Measurements from ENCODE around the gene IPO11. TPM values are rescaled to one million over a fixed set of nuclear protein-coding genes. Genes with fewer than 3 reads are reported as not detected.

IPO11 gene
- total RNA-seq = 10 to 100 TPM; 30.2 to 62.2 TPM

DNA sequence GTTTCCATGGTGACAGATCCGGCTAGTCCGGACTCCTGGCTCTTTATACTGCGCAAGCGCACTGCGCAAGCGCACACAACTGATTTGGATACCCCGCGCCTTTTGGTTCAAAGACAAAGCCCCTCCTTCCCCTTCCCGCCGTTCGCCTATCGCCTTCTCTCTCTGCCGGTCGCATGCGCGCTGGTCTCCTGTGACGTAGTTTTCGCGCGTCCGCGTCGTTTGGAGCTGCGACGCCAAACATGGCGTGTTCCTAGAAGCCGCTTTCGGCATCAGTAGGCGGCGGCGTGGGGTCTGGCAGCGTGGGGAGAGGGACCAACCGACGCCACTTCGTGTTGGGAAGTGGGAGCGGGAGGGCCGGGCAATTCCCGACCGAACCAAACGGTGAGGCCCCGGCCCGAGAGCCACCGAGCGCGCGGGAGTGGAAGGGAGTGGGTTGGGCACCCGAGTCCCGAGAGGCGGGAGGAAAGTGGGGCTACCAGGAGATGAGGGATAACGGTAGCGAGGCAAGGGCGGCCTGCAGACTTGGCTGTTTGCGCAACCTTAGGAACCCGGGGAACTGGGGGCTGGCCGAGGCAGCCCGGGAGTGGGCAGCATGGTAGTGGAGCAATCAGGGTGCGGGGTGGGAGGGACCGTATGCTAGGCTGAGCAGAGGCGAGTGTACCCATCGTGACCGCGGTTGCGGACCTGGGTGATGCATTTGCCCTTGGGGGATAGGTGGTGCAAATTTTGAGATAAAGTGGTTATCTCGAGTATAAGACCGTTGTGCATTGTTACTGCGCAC, at the start of gene IPO11:
Gene IPO11 (plus strand): TSS at position 215 of the 781 bp plus-strand sequence. CDS start 24,517 bp downstream, outside the sequence.
- H3K27ac Mint-ChIP-seq = peak within 1 kb of the TSS; percentile 96
- H3K9me3 Mint-ChIP-seq = no peaks in the 10 kb centered on the region
- peaks cover 21% of the 10 kb centered on the region for H3K36me3 Mint-ChIP-seq (ENCODE audit: low read depth)
- no peaks in the 10 kb centered on the region for H3K27me3 Mint-ChIP-seq
- H3K4me1 Mint-ChIP-seq = peaks cover 10% of the 10 kb centered on the region
- H3K4me3 Mint-ChIP-seq = peak within 1 kb of the TSS; percentile 83
- ATAC-seq (replicated peaks) = peak; percentile 96

DNA sequence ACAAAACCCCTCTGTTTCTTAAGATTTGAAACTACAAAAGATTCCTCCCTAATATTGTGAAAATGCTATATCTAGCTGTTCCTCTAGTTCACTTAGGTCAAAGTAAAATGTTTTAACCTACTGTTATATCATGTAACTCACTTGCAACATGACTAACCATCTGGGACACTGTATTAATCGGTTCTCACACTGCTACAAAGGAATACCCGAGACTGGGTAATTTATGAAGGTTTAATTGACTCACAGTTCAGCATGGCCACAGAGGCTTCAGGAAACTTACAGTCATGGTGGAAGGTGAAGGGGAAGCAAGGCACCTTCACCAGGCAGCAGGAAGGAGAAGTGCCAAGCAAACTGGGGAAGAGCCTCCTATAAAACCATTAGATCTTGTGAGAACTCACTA, 43.5 kb upstream of the IPO11 start:
- Mint-ChIP-seq H3K36me3 (ENCODE audit: low read depth) (peaks cover 98% of the 10 kb centered on the region), H3K9me3 (no peaks in the 10 kb centered on the region), H3K27me3 (no peaks in the 10 kb centered on the region), H3K27ac (peak overlapping the region; percentile 58), H3K4me1 (peaks cover 5% of the 10 kb centered on the region), H3K4me3 (no peak overlapping the region)
- peak; percentile 71 for ATAC-seq (replicated peaks)

DNA sequence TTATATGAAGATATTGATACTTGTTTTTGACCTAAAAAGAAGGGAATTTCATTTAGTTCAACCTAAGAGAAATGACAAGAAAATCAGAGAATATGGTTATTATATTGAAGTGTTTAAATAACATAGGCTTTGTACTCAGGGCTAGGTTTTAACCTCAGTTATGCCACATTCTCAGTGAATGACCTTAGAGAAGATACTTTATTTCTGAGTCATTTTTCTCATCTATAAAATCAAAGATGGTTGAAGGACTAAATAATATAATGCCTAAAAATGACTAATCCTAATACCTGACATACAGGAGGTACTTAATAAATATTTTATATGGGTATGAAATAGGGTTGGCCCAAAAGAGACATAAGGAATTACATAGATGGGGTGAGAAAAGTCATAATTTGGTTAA, 41.2 kb upstream of the IPO11 start:
- no peaks in the 10 kb centered on the region for H3K9me3 Mint-ChIP-seq
- H3K4me3 Mint-ChIP-seq = no peak overlapping the region
- no peak for ATAC-seq (replicated peaks)
- no peak overlapping the region for H3K27ac Mint-ChIP-seq
- peaks cover 5% of the 10 kb centered on the region for H3K4me1 Mint-ChIP-seq
- peaks cover 98% of the 10 kb centered on the region for H3K36me3 Mint-ChIP-seq (ENCODE audit: low read depth)
- no peaks in the 10 kb centered on the region for H3K27me3 Mint-ChIP-seq

DNA sequence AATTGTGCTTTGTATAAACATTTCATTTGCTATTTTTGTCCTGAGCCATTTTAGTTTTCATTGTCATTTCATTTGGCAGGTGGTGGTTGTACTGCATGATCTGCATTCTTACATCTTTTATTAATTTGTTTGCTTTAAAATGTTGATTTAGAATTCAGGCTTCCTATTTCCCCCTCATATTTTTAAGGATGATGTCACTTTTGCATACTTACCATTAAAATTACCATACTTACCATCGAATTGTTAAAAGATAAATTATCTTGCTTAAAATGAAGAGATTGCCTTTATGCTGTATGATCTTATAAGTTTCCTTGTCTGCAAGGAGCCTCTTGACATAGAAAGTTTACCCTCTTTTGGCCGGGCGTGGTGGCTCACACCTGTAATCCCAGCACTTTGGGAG, 40.0 kb upstream of the IPO11 start:
- H3K36me3 Mint-ChIP-seq (ENCODE audit: low read depth) = peaks cover 97% of the 10 kb centered on the region
- no peak for ATAC-seq (replicated peaks)

DNA sequence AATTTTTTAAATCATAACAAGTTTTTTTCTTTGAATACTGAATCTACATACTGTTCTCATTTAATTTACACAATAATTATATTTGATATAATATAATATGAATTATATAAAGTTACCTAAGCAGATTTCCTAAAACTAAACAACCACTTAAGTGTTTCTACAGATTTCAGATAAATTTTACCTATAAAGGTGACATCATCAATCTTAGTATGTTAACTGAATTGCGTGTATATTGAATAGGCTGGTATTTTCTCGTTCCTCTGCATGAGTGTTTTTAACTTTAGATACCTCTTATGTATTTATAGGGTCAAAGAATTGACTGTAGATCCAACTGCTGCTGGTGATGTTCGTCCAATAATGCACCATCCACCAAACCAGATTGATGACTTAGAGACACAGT, 39.2 kb upstream of the IPO11 start:
- Mint-ChIP-seq H3K4me3 (no peak overlapping the region), H3K4me1 (peaks cover 5% of the 10 kb centered on the region), H3K9me3 (no peaks in the 10 kb centered on the region), H3K36me3 (ENCODE audit: low read depth) (peaks cover 99% of the 10 kb centered on the region), H3K27me3 (no peaks in the 10 kb centered on the region), H3K27ac (peak overlapping the region; percentile 28)
- no peak for ATAC-seq (replicated peaks)

More for the DNA sequence above, 40.0 kb upstream of the IPO11 start:
- Mint-ChIP-seq H3K27ac (peak overlapping the region; percentile 57), H3K27me3 (no peaks in the 10 kb centered on the region), H3K4me1 (peaks cover 5% of the 10 kb centered on the region), H3K9me3 (no peaks in the 10 kb centered on the region), H3K4me3 (no peak overlapping the region)

DNA sequence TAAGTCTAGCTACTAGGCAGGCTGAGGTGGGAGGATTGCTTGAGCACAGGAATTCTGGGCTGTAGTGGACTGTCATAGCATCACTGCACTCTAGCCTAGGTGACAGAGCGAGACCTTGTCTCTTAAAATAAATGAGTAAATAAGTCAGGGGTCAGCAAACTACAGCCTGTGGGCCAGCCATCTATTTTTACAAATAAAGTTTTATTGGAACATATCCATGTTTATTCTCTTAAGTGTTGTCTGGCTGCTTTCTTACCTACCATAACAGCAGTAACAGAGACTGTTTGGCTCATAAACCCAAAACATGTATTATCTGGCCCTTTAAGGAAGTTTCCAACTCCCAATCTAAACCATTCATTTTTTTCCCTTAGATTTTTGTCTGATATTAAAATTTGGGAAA, 38.5 kb upstream of the IPO11 start:
- no peak overlapping the region for H3K27ac Mint-ChIP-seq
- H3K27me3 Mint-ChIP-seq = no peaks in the 10 kb centered on the region
- peaks cover 5% of the 10 kb centered on the region for H3K4me1 Mint-ChIP-seq
- H3K4me3 Mint-ChIP-seq = no peak overlapping the region
- H3K9me3 Mint-ChIP-seq = no peaks in the 10 kb centered on the region
- peaks cover 99% of the 10 kb centered on the region for H3K36me3 Mint-ChIP-seq (ENCODE audit: low read depth)
- ATAC-seq (replicated peaks) = no peak

DNA sequence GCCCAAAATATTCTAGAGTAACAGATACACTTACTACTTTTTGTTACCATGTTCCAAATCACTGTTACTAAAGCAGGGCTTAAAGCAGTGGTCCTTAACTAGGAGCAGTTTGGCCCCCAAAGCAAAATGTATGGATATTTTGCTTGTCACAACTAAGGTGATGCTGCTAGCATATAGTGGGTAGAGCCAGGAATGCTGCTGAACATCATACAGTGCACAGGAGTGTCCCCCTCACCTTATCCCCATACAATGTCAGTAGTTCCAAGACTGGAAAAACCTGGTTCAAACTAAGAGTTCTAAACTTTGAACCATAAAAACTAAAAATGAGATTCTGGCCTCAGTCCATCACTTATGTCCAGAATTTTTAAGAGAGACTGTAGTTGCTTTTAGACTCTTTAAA, 36.9 kb upstream of the IPO11 start:
- ATAC-seq (replicated peaks) = no peak

DNA sequence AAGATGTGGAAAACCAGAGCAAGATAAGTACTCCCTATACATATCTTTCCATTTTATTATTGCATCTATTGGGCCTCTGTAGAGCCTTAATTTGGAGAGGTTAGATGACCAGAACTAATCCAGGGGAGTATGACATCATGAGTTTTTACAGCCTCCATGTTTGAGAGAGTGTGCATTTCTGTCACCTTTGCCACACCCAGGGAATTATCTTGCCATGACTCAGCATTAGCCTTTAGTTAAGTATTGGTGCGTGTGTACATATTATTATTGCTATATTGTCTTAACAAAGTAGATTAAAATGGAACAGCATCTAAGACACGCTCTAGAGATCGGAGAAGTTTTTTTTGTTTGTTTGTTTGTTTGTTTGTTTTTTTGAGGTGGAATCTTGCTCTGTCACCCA, 36.5 kb upstream of the IPO11 start:
- H3K9me3 Mint-ChIP-seq = no peaks in the 10 kb centered on the region
- H3K27ac Mint-ChIP-seq = peak overlapping the region; percentile 72
- ATAC-seq (replicated peaks) = no peak
- H3K4me1 Mint-ChIP-seq = no peaks in the 10 kb centered on the region
- H3K27me3 Mint-ChIP-seq = no peaks in the 10 kb centered on the region
- peaks cover 99% of the 10 kb centered on the region for H3K36me3 Mint-ChIP-seq (ENCODE audit: low read depth)
- no peak overlapping the region for H3K4me3 Mint-ChIP-seq

More for the DNA sequence above, 36.9 kb upstream of the IPO11 start:
- peaks cover 3% of the 10 kb centered on the region for H3K4me1 Mint-ChIP-seq
- no peaks in the 10 kb centered on the region for H3K9me3 Mint-ChIP-seq
- H3K36me3 Mint-ChIP-seq (ENCODE audit: low read depth) = peaks cover 99% of the 10 kb centered on the region
- H3K4me3 Mint-ChIP-seq = no peak overlapping the region
- no peaks in the 10 kb centered on the region for H3K27me3 Mint-ChIP-seq
- H3K27ac Mint-ChIP-seq = peak overlapping the region; percentile 72

DNA sequence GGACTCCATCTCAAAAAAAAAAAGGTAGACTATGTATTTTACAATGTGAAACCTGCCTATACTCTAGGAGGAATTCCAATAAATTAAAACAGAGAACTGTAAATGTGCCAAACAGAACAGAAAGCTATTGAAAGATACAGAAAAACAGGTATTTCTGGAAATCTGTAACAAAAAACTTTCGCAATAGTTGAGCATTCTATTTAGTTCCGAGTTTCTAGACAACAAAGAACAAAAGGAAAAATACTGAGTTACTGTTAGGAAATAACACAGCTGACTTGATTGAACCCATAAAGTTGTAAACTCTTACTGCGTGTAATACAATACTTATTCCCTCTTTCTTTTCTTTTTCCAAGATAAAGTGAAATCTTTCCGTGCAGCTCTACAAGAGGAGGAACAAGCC, 27.4 kb upstream of the IPO11 start:
- Mint-ChIP-seq H3K36me3 (ENCODE audit: low read depth) (peaks cover 99% of the 10 kb centered on the region), H3K27ac (peak overlapping the region; percentile 46), H3K4me1 (no peaks in the 10 kb centered on the region), H3K9me3 (no peaks in the 10 kb centered on the region), H3K4me3 (no peak overlapping the region), H3K27me3 (no peaks in the 10 kb centered on the region)
- ATAC-seq (replicated peaks) = no peak

DNA sequence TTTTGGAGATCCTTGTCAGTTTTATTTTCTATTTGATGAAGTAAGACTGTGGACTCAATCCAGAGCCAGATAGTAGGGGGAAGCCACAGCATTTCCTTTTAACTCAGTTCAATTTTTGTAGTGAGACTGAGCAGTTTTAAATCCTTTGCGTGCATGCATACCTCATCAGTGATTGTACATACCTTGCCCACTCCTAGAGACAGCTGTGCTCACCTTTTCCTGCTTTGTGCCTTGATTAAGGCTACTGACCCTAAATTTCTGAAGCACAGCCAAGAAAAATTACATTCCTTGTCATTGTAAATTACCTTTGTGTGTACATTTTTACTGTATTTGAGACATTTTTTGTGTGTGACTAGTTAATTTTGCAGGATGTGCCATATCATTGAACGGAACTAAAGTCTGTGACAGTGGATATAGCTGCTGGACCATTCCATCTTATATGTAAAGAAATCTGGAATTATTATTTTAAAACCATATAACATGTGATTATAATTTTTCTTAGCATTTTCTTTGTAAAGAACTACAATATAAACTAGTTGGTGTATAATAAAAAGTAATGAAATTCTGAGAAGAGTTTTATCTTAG, 26.7 kb upstream of the IPO11 start:
- no peaks in the 10 kb centered on the region for H3K4me1 Mint-ChIP-seq
- no peak overlapping the region for H3K4me3 Mint-ChIP-seq
- no peaks in the 10 kb centered on the region for H3K9me3 Mint-ChIP-seq
- H3K36me3 Mint-ChIP-seq (ENCODE audit: low read depth) = peaks cover 99% of the 10 kb centered on the region
- no peaks in the 10 kb centered on the region for H3K27me3 Mint-ChIP-seq
- ATAC-seq (replicated peaks) = no peak
- peak overlapping the region; percentile 63 for H3K27ac Mint-ChIP-seq

DNA sequence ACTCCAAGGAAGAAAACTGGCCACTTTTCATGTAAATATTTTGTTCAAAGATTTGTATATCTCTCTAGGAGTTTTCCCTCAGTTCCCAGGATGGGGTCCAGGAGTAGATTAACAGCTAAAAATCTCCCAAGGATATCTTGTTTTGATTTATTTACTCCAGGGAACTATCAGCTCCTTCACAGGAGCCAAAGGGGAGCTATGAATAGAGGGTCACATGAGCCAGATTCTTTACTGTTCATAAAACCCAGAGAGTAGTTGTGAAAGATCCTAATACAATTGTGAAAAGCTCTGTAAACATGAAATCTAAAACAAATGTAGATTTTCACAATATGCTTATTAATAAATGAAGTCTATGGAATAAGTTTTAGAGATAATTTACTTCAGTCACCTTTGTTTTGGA, 25.7 kb upstream of the IPO11 start:
- Mint-ChIP-seq H3K36me3 (ENCODE audit: low read depth) (peaks cover 99% of the 10 kb centered on the region), H3K4me3 (no peak overlapping the region), H3K27ac (peak overlapping the region; percentile 63), H3K4me1 (no peaks in the 10 kb centered on the region), H3K9me3 (no peaks in the 10 kb centered on the region), H3K27me3 (no peaks in the 10 kb centered on the region)
- no peak for ATAC-seq (replicated peaks)

DNA sequence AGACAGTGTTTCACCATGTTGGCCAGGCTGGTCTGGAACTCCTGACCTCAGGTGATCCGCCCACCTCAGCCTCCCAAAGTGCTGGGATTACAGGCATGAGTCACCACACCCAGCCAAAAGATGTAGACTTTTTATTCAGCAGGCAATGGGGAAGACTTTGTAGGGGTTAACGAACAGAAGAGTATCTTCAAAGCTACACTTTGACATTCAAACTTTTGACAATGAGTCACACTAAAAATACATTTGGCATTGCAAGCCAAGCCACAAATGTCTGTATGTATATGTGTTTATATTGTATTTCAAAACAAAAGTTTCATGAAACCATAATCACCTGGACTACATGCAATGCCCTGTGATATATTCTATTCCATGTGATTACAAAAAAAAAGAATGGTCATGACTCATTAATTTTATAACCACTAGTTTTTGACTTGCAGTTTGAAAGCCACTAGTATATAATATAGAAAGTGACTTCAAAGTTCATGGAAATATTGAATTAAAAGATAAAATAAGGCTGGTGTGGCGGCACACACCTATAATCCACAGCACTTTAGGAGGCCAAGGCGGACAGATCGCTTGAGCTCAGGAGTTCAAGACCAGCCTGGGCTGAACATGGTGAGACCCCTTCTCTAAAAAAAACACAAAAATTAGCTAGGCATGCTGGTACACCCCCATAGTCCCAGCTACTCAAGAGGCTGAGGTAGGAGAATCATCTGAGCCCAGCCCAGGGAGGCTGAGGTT, 17.2 kb upstream of the IPO11 start:
- Mint-ChIP-seq H3K9me3 (no peaks in the 10 kb centered on the region), H3K27me3 (no peaks in the 10 kb centered on the region), H3K27ac (peak overlapping the region; percentile 50), H3K4me3 (peak overlapping the region; percentile 25), H3K36me3 (ENCODE audit: low read depth) (peaks cover 100% of the 10 kb centered on the region), H3K4me1 (peaks cover 9% of the 10 kb centered on the region)
- peak; percentile 75 for ATAC-seq (replicated peaks)

DNA sequence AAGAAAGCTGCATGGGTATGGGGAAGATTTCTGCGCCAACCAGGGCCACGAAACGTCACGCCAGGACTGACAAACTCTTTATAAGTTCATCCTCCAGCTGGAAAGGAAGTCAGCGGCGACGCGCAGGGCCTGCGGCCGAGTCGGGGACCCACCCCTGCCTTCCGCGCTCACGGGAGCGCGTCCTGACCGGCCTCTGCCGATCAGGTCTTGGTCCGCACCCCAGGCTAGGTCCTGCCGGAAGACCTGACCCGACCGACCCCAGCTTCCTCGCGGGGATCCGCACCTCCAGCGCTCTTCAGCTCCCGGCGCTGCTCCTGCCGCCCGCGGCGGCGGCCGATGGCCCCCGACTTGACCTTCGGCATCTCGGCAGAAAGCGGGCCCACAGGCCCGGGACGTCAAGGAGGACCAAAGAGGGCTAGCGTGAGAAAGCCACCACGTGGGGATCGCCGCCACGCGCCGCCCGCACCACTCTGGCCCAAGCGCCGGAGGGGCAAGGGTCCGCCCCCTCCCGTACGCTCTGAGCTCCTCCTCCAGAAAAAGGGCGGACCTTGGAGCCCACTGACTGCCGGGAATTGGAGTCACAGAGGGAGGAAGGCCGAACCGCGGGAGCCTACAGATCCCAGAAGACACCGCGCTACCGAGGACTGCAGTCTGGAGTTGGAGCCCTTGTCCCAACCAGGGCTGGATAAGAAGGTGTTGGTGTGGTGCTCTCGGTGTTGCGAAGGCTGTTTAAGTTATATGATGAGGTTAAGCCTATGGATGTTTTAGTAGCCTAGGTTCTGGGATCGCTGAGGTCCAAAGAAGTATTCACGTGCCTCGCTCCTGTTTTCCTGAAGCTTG, 8.9 kb upstream of the IPO11 start, which contains the start of gene DIMT1:
Gene DIMT1 (minus strand): TSS at position 495 of the 840 bp plus-strand sequence. CDS start 133 bp downstream, at position 362.
- H3K36me3 Mint-ChIP-seq (ENCODE audit: low read depth) = peaks cover 55% of the 10 kb centered on the region
- H3K4me3 Mint-ChIP-seq = peak within 1 kb of the TSS; percentile 100
- H3K9me3 Mint-ChIP-seq = no peaks in the 10 kb centered on the region
- peaks cover 20% of the 10 kb centered on the region for H3K4me1 Mint-ChIP-seq
- H3K27ac Mint-ChIP-seq = peak within 1 kb of the TSS; percentile 97
- peak; percentile 97 for ATAC-seq (replicated peaks)
- H3K27me3 Mint-ChIP-seq = no peaks in the 10 kb centered on the region

DNA sequence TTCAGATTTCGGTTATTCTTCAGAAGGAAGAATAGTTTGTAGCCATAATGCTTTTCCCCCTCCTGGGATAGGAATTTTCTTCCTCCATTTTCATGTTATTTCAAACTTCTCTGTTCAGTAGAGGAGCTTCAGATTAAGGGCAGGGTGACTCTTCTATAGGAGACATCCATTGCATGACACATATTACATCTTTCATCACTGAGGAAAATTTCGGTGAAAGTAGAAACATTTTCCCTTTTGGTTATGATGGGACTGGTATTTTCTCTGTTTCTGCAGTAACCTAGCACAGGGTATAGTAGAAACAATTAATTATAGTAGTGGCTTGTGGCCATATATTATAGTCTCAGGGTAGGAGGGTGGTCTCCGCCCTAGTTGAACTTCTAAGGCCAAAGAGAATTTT, 1.1 kb downstream of the IPO11 start:
- Mint-ChIP-seq H3K27ac (peak overlapping the region; percentile 96), H3K36me3 (ENCODE audit: low read depth) (peaks cover 31% of the 10 kb centered on the region), H3K4me1 (peaks cover 10% of the 10 kb centered on the region), H3K9me3 (no peaks in the 10 kb centered on the region), H3K27me3 (no peaks in the 10 kb centered on the region), H3K4me3 (peak overlapping the region; percentile 83)
- no peak for ATAC-seq (replicated peaks)

All from activated T-helper 17 cell treated with anti-CD3 and anti-CD28 coated beads, Interleukin-2, amount 50 U/mL, for 72 hours (primary cell).